Measurements from ENCODE around the gene NTPCR.

NTPCR gene

GRCh38 chr1:232965124-232965911 lies 14.9 kb downstream of the NTPCR start:
- no peak for DNase-seq

- DNase-seq = no peak
Measured at GRCh38 chr1:232965912-232966217, 15.5 kb downstream of the NTPCR start.

GRCh38 chr1:232966663-232967062 lies 16.3 kb downstream of the NTPCR start:
- no peak for DNase-seq

- no peak for DNase-seq
Measured at GRCh38 chr1:232968391-232968790, 18.0 kb downstream of the NTPCR start.

DNA sequence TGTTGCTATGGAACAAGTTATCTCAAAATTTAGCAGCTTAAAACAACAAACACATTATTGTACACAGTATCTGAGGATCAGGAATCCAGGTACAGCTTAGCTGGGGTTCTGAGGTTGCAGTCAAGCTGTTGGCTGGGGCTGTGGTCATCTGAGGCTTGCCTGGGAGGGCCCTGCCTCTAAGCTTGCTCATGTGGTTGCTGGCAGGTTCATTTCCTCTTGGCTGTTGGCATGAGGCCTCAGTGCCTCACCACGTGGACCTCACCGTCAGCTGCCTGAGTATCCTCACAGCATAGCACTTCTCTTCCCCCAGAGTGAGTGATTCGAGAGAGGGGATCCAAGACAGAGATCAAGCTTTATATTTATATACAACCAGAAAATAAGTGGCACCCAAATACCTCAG lies 18.6 kb downstream of the NTPCR start:
- DNase-seq = no peak

DNA sequence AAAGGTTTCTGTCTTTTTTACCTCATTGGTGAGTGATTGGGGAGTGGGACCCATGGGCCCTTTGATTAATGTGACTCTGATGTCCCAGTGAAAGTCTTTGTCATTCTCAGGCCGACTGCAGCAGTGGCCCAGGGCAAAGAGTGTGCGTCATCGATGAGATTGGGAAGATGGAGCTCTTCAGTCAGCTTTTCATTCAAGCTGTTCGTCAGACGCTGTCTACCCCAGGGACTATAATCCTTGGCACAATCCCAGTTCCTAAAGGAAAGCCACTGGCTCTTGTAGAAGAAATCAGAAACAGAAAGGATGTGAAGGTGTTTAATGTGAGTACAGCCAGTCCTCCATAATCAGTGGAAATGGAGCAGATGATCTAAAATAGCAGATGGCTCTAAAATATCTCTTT lies 19.4 kb downstream of the NTPCR start:
- no peak for DNase-seq

DNA sequence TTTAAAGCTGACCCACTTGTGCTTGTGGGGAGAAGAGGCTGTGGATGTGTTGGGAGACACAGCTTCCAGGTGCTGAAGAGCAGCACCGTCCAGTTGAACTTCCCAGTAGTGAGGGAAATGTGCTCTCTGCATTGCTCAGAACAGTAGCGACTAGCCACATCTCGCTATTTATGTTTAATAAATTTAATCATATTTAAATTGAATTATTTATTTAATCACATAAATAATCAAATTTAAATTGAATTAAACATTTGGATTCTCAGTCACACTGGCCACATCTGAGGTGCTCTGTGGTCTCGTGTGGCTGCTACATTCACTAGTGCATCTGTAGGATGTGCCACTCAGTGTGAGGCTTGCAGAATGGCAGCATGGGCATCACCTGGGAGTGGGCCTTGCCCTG lies 20.1 kb downstream of the NTPCR start:
- DNase-seq = no peak

- no peak for DNase-seq
Measured at GRCh38 chr1:232973652-232974611, 23.5 kb downstream of the NTPCR start.

- no peak for DNase-seq
Measured at GRCh38 chr1:232974971-232975370, 24.6 kb downstream of the NTPCR start.

DNA sequence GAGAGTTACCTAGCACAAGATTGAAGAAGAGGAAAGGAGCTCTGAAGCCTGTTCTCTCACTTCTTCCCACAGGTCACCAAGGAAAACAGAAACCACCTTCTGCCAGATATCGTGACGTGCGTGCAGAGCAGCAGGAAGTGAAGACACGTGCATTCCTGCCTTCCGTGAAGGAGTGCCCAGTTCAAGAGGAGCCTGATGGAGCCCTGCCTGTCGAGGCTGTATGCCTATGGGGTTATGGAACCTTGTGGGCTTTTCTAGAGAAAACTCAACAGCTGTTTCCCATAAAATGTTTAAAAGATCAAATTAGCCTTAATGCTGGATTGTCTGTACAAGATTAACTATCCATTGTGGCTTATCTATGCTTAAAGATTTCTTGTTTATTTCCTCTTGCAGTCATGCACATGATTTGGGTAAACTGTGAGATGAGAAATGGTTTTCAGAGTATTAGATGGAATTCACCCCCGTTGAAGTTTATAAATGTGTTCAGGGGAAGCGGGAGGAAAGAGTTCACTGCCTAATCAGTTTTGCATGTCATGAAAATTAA lies 27.8 kb downstream of the NTPCR start:
- DNase-seq = no peak

GRCh38 chr1:232978815-232979214 lies 28.4 kb downstream of the NTPCR start:
- DNase-seq = no peak

- no peak for DNase-seq
Measured at GRCh38 chr1:232979558-232979957, 29.1 kb downstream of the NTPCR start.

DNA sequence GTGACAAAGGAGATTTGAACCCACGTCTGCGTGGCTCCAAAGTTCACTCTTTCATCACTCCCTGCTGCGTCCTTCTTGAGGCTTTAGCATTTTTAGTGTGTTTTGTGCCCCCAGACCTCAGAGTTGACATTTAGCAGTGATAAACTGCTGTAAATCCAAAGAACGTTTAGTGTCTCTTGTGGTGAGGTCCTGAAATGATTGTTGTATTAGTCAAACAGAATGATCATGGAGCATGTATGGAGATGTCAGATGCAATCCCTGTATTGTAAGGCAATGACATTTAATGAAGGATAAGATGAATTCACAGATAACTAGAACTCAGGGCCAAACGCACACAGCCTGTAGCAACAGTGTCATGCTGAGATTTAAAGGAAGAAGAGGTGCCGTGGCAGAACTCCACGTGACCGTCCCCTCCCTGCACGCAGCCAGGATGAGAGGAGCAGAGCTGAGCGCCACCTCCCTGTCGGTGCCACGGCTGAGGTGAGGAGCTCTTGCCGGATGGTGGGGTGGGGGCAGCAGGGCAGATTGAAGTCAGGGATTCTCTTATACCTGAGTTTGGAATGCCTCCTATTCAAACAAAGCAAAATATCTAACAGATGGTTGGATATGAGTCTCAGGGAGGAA lies 30.1 kb downstream of the NTPCR start:
- no peak for DNase-seq

GRCh38 chr1:232980986-232981560 lies 30.7 kb downstream of the NTPCR start:
- DNase-seq = no peak

DNA sequence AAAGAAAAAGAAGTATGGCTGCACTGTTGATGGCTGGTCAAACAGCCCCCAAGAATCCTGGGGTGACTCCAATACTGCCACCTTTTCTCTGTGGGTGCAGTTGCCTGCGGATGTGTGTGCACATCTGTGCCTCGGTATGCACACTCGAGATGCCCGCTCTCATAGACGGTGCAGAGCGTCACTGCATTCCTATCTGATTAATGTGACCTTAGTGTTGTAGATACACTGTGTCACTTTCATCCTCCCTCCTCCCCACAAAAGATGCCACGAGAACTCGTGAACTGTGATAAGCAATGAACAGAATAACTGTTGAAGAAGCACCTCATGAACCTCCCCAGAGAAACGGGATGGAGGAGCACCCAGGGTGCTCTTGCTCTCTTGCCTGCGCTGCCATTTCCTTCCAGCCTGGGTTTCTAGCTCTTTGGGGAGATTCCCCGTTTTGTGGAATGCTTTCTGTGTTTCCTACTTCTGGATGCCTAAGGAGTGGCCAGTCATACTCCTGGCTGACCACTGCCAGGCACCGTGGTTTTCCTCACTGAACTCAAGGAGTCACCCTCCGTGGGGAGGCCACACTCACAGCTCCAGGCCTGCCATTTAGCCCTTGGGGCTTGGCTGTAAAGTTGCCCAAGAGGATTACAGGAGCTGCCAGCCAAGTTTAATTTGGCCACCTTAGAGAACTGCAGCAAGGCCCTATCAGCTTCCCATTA lies 32.0 kb downstream of the NTPCR start:
- DNase-seq = no peak

- DNase-seq = no peak
Measured at GRCh38 chr1:232983375-232983774, 33.0 kb downstream of the NTPCR start.

DNA sequence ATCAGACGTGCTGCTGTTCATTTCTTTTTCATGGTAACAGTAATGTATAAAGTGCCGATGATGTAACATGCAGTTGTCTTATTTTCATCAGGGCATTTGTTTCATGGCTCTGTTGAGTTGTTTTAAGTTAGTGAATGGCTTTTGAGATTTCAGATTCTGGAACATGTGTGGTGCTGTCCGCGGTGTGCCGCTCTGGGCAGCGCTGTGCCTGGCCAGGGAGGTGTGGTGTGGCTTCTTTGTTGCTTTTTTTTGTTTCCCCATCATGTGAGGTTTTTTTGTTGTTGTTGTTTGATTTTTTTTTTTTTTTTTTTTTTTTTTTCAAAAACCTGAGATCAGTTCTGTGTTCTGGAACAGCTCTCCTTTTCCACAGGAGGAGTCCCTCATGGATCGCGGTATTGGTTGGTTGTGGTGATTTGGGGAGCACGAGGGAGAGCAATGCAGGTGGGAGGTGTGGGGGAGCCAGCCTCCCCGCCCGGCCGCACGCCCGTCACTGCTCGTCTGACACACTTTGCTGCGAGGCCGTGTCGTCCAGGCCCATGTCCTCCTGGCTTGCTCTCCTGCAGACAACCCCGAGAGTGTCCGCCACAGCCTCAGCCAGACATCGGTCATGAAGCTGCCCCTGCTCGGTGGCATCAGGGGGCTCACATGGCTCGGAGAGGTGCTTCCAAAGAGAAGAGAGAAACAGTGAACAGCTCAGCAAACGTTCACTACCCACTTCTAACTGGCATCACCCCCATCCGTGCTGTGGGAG lies 33.6 kb downstream of the NTPCR start:
- no peak for DNase-seq

DNA sequence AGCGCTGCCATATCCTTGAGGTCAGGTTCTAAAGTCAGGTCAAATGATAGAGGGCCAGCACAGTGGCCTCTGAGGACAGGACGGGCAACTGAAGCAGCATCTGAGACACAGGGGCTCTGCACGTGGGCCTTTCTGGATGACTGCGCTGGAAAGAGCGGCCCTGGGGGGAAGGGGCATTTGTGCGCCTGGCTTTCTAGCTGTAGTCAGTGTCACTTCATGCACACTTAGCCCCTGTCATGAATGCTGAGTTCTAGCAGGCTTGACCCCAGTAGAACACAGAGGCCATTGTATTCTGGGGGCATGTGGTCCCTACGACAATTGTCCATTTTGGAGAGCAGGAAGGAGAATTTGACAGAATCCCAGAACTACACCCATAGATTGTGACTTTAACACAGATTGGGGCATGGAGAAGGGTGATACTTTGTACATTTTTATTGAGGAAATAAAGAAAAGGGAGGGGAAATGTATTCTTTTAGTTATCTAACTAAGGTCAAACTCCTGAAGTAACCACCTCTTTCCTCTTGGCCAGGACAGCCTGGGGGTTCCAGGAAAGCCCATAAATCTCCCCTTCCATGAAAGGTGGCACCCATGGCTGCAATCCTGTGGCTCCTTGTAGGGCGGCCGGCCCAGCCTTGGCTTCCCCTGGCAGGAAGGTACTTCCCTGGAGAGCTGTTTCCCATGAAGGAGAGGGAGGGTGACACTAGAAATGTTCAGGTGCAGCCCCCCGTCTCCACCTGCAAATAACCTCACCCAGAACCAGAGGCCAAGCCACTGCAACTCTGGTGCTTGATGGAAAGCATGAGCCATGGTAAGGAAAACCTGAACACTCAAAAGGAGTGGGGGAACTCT lies 34.4 kb downstream of the NTPCR start:
- no peak for DNase-seq

- no peak for DNase-seq
Measured at GRCh38 chr1:232985882-232986526, 35.6 kb downstream of the NTPCR start.

GRCh38 chr1:232986527-232986922 lies 36.1 kb downstream of the NTPCR start:
- DNase-seq = no peak

Data from NCI-H1048 (cell line).